PC-3 (cell line): ENCODE data around the gene ELK4. TPM values are rescaled to one million over a fixed set of nuclear protein-coding genes. Genes with fewer than 3 reads are reported as not detected.

Experiments
- ATAC-seq: fragments of 200-7000 bp; cut with Tn5 transposase; 2 replicates; pipeline ENCODE4 v1.9.1; 2020; ENCODE audit warnings: mild to moderate bottlenecking, moderate library complexity
- BruUV-seq: library from RNA; stranded (reverse); fragments of 400-500 nt; replicated peaks from 2 replicates; lab custom pipeline; 2021; lab: Mats Ljungman, UMichigan
- CTCF ChIA-PET: fragments of 300-600 bp; sonication (Branson Sonifier 250); formaldehyde crosslinking; loops from one replicate; lab custom pipeline; 2022; ENCODE audit warnings: antibody characterized with exemption; lab: Charles Lee
- POLR2A ChIA-PET: fragments of 300-600 bp; sonication (Branson Sonifier 250); formaldehyde crosslinking; loops from one replicate; lab custom pipeline; 2022; ENCODE audit warnings: antibody characterized with exemption; ENCODE audit not compliant: unreplicated experiment; lab: Charles Lee
- DNase-seq: peaks from one replicate; pipeline ENCODE4 v3.0.0-alpha.2; 2015
- H2AFZ ChIP-seq: fragments of 300-600 bp; sonication (generic); 2 replicates; pipeline ENCODE4 v1.6.0; 2016; ENCODE audit warnings: antibody characterized with exemption, low read length
- H3F3A ChIP-seq: fragments of 300-600 bp; sonication (generic); one replicate; pipeline ENCODE4 v1.6.0; 2017; ENCODE audit warnings: antibody characterized with exemption, low read length, control low read depth, mild to moderate bottlenecking; ENCODE audit not compliant: unreplicated experiment
- H3K27ac ChIP-seq: fragments of 300-600 bp; sonication (generic); 2 replicates; pipeline ENCODE4 v1.5.1; 2016; ENCODE audit warnings: mild to moderate bottlenecking, low read length
- H3K27me3 ChIP-seq: fragments of 300-600 bp; sonication (generic); 2 replicates; pipeline ENCODE4 v1.6.1; 2016; ENCODE audit warnings: low read length, mixed read lengths
- H3K36me3 ChIP-seq: fragments of 300-600 bp; sonication (generic); 2 replicates; pipeline ENCODE4 v1.6.1; 2016; ENCODE audit warnings: low read depth, mixed run types, low read length, mixed read lengths
- H3K4me1 ChIP-seq: fragments of 300-600 bp; sonication (generic); 2 replicates; pipeline ENCODE4 v1.5.1; 2016; ENCODE audit warnings: low read length; ENCODE audit not compliant: insufficient read depth
- H3K4me2 ChIP-seq: fragments of 300-600 bp; sonication (generic); 2 replicates; pipeline ENCODE4 v1.6.0; 2016; ENCODE audit warnings: low read length
- H3K4me3 ChIP-seq: fragments of 300-600 bp; sonication (generic); 2 replicates; pipeline ENCODE4 v1.5.1; 2016; ENCODE audit warnings: mild to moderate bottlenecking, low read length, mixed read lengths
- H3K79me2 ChIP-seq: fragments of 300-600 bp; sonication (generic); 2 replicates; pipeline ENCODE4 v1.6.1; 2017; ENCODE audit warnings: low read length, mixed read lengths
- H3K9ac ChIP-seq: fragments of 300-600 bp; sonication (generic); 2 replicates; pipeline ENCODE4 v1.6.0; 2016; ENCODE audit warnings: mild to moderate bottlenecking, low read length
- H3K9me2 ChIP-seq: fragments of 300-600 bp; sonication (generic); replicated peaks from 2 replicates; pipeline ENCODE4 v1.6.1; 2016; ENCODE audit warnings: mixed run types, low read length, mixed read lengths
- H3K9me3 ChIP-seq: fragments of 300-600 bp; sonication (generic); 2 replicates; pipeline ENCODE4 v1.6.1; 2016; ENCODE audit warnings: low read length, mixed read lengths
- H4K20me1 ChIP-seq: fragments of 300-600 bp; sonication (generic); 2 replicates; pipeline ENCODE4 v1.6.1; 2016; ENCODE audit warnings: low read length, mixed read lengths
- EZH2 ChIP-seq: fragments of 300-600 bp; sonication (generic); IDR thresholded peaks from one replicate; pipeline ENCODE4 v1.6.1; 2017; ENCODE audit warnings: antibody characterized with exemption, mild to moderate bottlenecking, low read length; ENCODE audit not compliant: unreplicated experiment
- EZH2phosphoT487 ChIP-seq: fragments of 300-600 bp; sonication (generic); IDR thresholded peaks from 2 replicates; pipeline ENCODE4 v1.6.1; 2018; ENCODE audit warnings: mild to moderate bottlenecking, antibody characterized with exemption, low read length, borderline replicate concordance
- intact Hi-C: fragments of 100-400 bp; cut with micrococcal nuclease; formaldehyde crosslinking; loops from 2 replicates; pipeline ENCODE4 v1.9.0; 2023
- total RNA-seq: library from RNA; depleted of rRNA; stranded (reverse); fragments of >200 nt; gene quantifications from 2 replicates; pipeline ENCODE4 v1.2.3, GENCODE V29; 2014
- TF ChIP-seq, protein P1 (sequence below): fragments of 300-600 bp; sonication (generic); conservative IDR thresholded peaks from 2 replicates; pipeline ENCODE4 v1.5.1; 2017; ENCODE audit warnings: antibody characterized with exemption, low read depth, mild to moderate bottlenecking, low read length

Gene ELK4
- total RNA-seq, 1 experiment from 2014 or later, result 16.3 TPM

DNA sequence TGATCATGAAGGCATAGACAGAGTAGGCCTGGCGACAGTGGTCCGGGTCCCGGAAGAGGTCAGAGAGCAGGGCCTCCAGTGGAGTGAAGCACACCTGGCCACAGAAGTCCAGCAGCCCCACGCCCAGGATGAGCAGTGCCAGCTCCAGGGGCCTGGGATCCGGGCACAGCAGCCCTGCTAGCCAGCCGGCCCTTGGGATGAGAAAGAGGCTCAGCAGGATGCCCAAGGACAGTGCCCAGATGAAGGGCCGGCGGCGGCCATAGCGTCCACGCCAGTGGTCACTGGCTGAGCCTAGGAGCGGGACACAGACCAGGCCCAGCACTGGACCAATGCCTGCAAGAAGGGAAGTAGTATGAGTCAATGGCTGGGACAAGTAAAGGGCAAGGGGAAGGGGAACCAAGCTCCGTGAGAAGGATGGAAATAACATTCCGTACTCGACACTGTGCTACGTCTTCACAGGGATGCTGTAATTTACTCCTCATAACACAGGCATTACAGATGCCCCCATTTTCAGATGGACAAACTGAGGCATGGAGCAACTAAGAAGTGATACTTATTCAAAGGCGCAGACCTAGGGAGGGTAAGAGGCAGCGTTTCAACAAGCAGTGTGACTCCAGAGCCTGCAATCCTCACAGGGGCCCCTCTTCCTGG lies 31.6 kb upstream of the ELK4 start:
- H3K4me3 ChIP-seq, result no peak overlapping the region
- H3F3A ChIP-seq, result no peaks in the 10 kb centered on the region
- H3K9me3 ChIP-seq, result no peaks in the 10 kb centered on the region
- H3K4me2 ChIP-seq, result peak overlapping the region; percentile 75
- no peaks in the 10 kb centered on the region for H3K9me2 ChIP-seq
- H3K9ac ChIP-seq, result peak overlapping the region; percentile 55; the same call in 1 of the 2 replicates
- DNase-seq (no peak), ATAC-seq (no peak)
- H3K4me1 ChIP-seq, result peaks cover 46% of the 10 kb centered on the region
- no TSS peak for BruUV-seq
- TF ChIP-seq EZH2phosphoT487 (no peak), EZH2 (no peak)
- TF ChIP-seq, protein P1, sequence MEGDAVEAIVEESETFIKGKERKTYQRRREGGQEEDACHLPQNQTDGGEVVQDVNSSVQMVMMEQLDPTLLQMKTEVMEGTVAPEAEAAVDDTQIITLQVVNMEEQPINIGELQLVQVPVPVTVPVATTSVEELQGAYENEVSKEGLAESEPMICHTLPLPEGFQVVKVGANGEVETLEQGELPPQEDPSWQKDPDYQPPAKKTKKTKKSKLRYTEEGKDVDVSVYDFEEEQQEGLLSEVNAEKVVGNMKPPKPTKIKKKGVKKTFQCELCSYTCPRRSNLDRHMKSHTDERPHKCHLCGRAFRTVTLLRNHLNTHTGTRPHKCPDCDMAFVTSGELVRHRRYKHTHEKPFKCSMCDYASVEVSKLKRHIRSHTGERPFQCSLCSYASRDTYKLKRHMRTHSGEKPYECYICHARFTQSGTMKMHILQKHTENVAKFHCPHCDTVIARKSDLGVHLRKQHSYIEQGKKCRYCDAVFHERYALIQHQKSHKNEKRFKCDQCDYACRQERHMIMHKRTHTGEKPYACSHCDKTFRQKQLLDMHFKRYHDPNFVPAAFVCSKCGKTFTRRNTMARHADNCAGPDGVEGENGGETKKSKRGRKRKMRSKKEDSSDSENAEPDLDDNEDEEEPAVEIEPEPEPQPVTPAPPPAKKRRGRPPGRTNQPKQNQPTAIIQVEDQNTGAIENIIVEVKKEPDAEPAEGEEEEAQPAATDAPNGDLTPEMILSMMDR, result no peak
- peak overlapping the region; percentile 82 for H3K27ac ChIP-seq
- no peaks in the 10 kb centered on the region for H4K20me1 ChIP-seq
- peaks cover 38% of the 10 kb centered on the region for H3K79me2 ChIP-seq
- no peak overlapping the region for H2AFZ ChIP-seq
- H3K27me3 ChIP-seq, result no peaks in the 10 kb centered on the region
- POLR2A ChIA-PET, result interaction anchor here (0.5 kb wide), 1 partner anchor 307 kb away, joined by 13 read pairs; no protein-coding TSS in a partner anchor
- CTCF ChIA-PET, result no interaction called here
- peaks cover 4% of the 10 kb centered on the region; the same call in 1 of the 2 replicates for H3K36me3 ChIP-seq
- intact Hi-C loops, result no loop called here

DNA sequence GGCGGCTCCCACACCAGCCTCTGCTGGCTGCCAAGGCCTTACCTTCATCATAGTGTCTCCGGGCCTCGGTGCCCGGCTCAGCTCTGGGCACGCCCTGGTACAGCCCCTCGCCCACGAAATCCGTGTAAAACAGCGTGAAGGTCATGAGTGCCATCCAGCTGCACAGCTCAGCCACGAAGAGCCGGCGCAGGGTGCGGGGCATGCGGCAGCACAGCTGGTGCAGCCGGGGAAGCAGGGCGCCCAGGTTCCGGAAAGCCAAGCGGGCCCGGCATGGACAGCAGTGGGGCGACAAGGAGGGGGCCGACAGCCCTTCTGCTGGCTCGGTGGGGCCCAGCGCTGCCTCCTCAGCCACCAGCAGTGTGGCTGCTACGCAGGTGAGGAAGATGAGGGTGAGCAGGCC lies 31.0 kb upstream of the ELK4 start:
- CTCF ChIA-PET, result no interaction called here
- Histone ChIP-seq H4K20me1 (no peaks in the 10 kb centered on the region), H3K9me3 (no peaks in the 10 kb centered on the region), H3K4me3 (no peak overlapping the region), H3K36me3 (peaks cover 5% of the 10 kb centered on the region; the same call in 1 of the 2 replicates), H3K4me1 (peaks cover 40% of the 10 kb centered on the region), H2AFZ (no peak overlapping the region), H3K9ac (no peak overlapping the region), H3K4me2 (no peak overlapping the region), H3K79me2 (peaks cover 32% of the 10 kb centered on the region), H3K27ac (no peak overlapping the region), H3K27me3 (no peaks in the 10 kb centered on the region), H3F3A (no peaks in the 10 kb centered on the region), H3K9me2 (no peaks in the 10 kb centered on the region)
- TF ChIP-seq EZH2 (no peak), EZH2phosphoT487 (no peak)
- no peak for DNase-seq
- intact Hi-C loops, result no loop called here
- POLR2A ChIA-PET, result no interaction called here
- no TSS peak for BruUV-seq
- ATAC-seq, result no peak

DNA sequence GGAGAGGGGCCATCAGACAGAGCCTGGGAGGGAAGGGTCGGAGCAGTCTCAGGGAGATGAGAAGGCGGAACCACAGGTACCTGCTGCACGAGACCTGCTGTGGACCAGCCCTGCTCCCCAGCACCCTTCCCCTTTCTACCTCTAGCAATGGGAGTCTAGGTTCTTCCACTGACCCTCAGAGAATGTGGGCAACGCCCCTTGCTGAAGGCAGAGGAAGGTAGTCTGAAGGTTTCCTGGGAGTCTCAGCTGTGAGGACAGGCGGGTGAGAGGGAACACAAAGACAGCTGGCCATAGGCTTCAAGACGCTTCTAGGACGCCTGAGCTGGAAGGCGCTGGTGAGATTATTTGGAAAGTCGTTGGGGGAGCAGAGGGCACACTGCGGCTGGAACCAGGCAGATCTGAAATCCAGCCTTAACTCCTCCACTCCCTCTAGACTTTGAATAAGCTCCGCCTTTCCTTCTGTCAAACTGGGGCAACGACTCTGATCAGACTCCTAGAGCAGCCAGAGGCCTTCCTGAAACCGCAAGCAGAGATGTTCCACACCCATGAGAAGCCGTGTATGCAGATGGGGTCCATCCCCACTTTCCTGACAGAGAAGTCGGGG lies 30.4 kb upstream of the ELK4 start:
- DNase-seq, result no peak
- intact Hi-C loops, result no loop called here

More for the DNA sequence above, 30.4 kb upstream of the ELK4 start:
- Histone ChIP-seq H3K9ac (no peak overlapping the region), H3K9me3 (no peaks in the 10 kb centered on the region), H3K79me2 (peaks cover 29% of the 10 kb centered on the region), H3K4me2 (no peak overlapping the region), H3K4me1 (peaks cover 39% of the 10 kb centered on the region), H3K27ac (no peak overlapping the region), H2AFZ (no peak overlapping the region), H3K27me3 (no peaks in the 10 kb centered on the region), H3K36me3 (peaks cover 8% of the 10 kb centered on the region; the same call in 1 of the 2 replicates), H3F3A (no peaks in the 10 kb centered on the region), H3K4me3 (no peak overlapping the region), H4K20me1 (no peaks in the 10 kb centered on the region), H3K9me2 (no peaks in the 10 kb centered on the region)
- CTCF ChIA-PET, result interaction anchor here (0.9 kb wide), 1 partner anchor 49 kb away, joined by 3 read pairs; no protein-coding TSS in a partner anchor
- TF ChIP-seq, protein P1, result no peak
- TF ChIP-seq EZH2 (no peak), EZH2phosphoT487 (no peak)
- no peak for ATAC-seq
- no TSS peak for BruUV-seq
- POLR2A ChIA-PET, result no interaction called here
